ENCODE measurements around the gene MTA1.

The MTA1 gene

GRCh38 chr14:105420101-105420973 is 710 bp downstream of the MTA1 start:
- WGBS (ENCODE audit: insufficient coverage), result 8% methylated on average over 17 of the region's 67 CpGs
- H3K27ac ChIP-seq (ENCODE audit: insufficient read depth in 1 of 2, low read depth in 1 of 2, low read length in 2 of 2, poor library complexity in 1 of 2, severe bottlenecking in 2 of 2), result peak overlapping the region; percentile 40 to 75

GRCh38 chr14:105420974-105421674 is 1.5 kb downstream of the MTA1 start:
- H3K9me3 ChIP-seq (ENCODE audit: control extremely low read depth in 1 of 5, control insufficient read depth in 4 of 5, insufficient read depth in 2 of 5, low read depth in 1 of 5, low read length in 4 of 5), result no peaks in the 10 kb centered on the region

More at GRCh38 chr14:105420101-105420973, 710 bp downstream of the MTA1 start:
- no peak for DNase-seq
- CTCF ChIA-PET, result interaction anchor here (1.1 to 2.0 kb wide), 5 partner anchors 9 to 61 kb away, joined by 3 to 9 read pairs (median 5); no protein-coding TSS in a partner anchor
- Histone ChIP-seq H3K4me3 (ENCODE audit: control insufficient read depth in 1 of 7, extremely low read depth in 1 of 7, insufficient read depth in 4 of 7, low read depth in 2 of 7, low read length in 6 of 7) (peak overlapping the region; percentile 51 to 89 (median 83)), H3K9me3 (ENCODE audit: control extremely low read depth in 1 of 5, control insufficient read depth in 4 of 5, insufficient read depth in 2 of 5, low read depth in 1 of 5, low read length in 4 of 5) (no peaks in the 10 kb centered on the region), H3K4me1 (ENCODE audit: control extremely low read depth in 1 of 4, control insufficient read depth in 4 of 4, insufficient read depth in 4 of 4, low read length in 3 of 4) (peaks cover 0 to 45% (median 40%) of the 10 kb centered on the region in 4 experiments), H3K27me3 (replicated peaks in 2 of 5; ENCODE audit: control insufficient read depth in 4 of 5, insufficient read depth in 5 of 5, low read length in 4 of 5) (no peaks in the 10 kb centered on the region), H3K36me3 (ENCODE audit: control insufficient read depth in 4 of 4, insufficient read depth in 4 of 4, low read length in 3 of 4) (peaks cover 0 to 24% (median 2%) of the 10 kb centered on the region in 4 experiments)
- POLR2A ChIA-PET, result no interaction called here

GRCh38 chr14:105421723-105422615 is 2.3 kb downstream of the MTA1 start:
- CTCF ChIA-PET, result interaction anchor here (0.6 to 2.0 kb wide), 7 partner anchors 8 to 59 kb away, joined by 3 to 9 read pairs (median 4); no protein-coding TSS in a partner anchor
- POLR2A ChIA-PET, result no interaction called here
- peak in 2 of 3 donors; percentile 51 to 67 for DNase-seq
- H3K4me3 ChIP-seq (ENCODE audit: control insufficient read depth in 1 of 7, extremely low read depth in 1 of 7, insufficient read depth in 4 of 7, low read depth in 2 of 7, low read length in 6 of 7), result peak overlapping the region in 6 of 7 experiments; percentile 26 to 89 (median 80)
- H3K27me3 ChIP-seq (replicated peaks in 2 of 5; ENCODE audit: control insufficient read depth in 4 of 5, insufficient read depth in 5 of 5, low read length in 4 of 5), result no peaks in the 10 kb centered on the region
- WGBS (ENCODE audit: insufficient coverage), result 15% methylated on average over 20 of the region's 32 CpGs
- H3K9me3 ChIP-seq (ENCODE audit: control extremely low read depth in 1 of 5, control insufficient read depth in 4 of 5, insufficient read depth in 2 of 5, low read depth in 1 of 5, low read length in 4 of 5), result peaks cover 0 to 2% (median 0%) of the 10 kb centered on the region in 5 experiments
- peaks cover 0 to 40% (median 38%) of the 10 kb centered on the region in 4 experiments for H3K4me1 ChIP-seq (ENCODE audit: control extremely low read depth in 1 of 4, control insufficient read depth in 4 of 4, insufficient read depth in 4 of 4, low read length in 3 of 4)
- H3K36me3 ChIP-seq (ENCODE audit: control insufficient read depth in 4 of 4, insufficient read depth in 4 of 4, low read length in 3 of 4), result peaks cover 0 to 40% (median 9%) of the 10 kb centered on the region in 4 experiments
- peak overlapping the region in 1 of 2 experiments; percentile 75 for H3K27ac ChIP-seq (ENCODE audit: insufficient read depth in 1 of 2, low read depth in 1 of 2, low read length in 2 of 2, poor library complexity in 1 of 2, severe bottlenecking in 2 of 2)

More at GRCh38 chr14:105420974-105421674, 1.5 kb downstream of the MTA1 start:
- peaks cover 0 to 40% (median 38%) of the 10 kb centered on the region in 4 experiments for H3K4me1 ChIP-seq (ENCODE audit: control extremely low read depth in 1 of 4, control insufficient read depth in 4 of 4, insufficient read depth in 4 of 4, low read length in 3 of 4)
- H3K36me3 ChIP-seq (ENCODE audit: control insufficient read depth in 4 of 4, insufficient read depth in 4 of 4, low read length in 3 of 4), result peaks cover 0 to 32% (median 4%) of the 10 kb centered on the region in 4 experiments
- peak overlapping the region; percentile 51 to 89 (median 83) for H3K4me3 ChIP-seq (ENCODE audit: control insufficient read depth in 1 of 7, extremely low read depth in 1 of 7, insufficient read depth in 4 of 7, low read depth in 2 of 7, low read length in 6 of 7)
- H3K27me3 ChIP-seq (replicated peaks in 2 of 5; ENCODE audit: control insufficient read depth in 4 of 5, insufficient read depth in 5 of 5, low read length in 4 of 5), result no peaks in the 10 kb centered on the region
- WGBS (ENCODE audit: insufficient coverage), result 61% methylated on average over 20 of the region's 23 CpGs
- CTCF ChIA-PET, result interaction anchor here (1.1 to 2.0 kb wide), 5 partner anchors 10 to 60 kb away, joined by 3 to 9 read pairs (median 5); no protein-coding TSS in a partner anchor
- POLR2A ChIA-PET, result no interaction called here
- peak overlapping the region in 1 of 2 experiments; percentile 75 for H3K27ac ChIP-seq (ENCODE audit: insufficient read depth in 1 of 2, low read depth in 1 of 2, low read length in 2 of 2, poor library complexity in 1 of 2, severe bottlenecking in 2 of 2)
- DNase-seq, result no peak

GRCh38 chr14:105422695-105423487 is 3.3 kb downstream of the MTA1 start:
- no peak overlapping the region for H3K27ac ChIP-seq (ENCODE audit: insufficient read depth in 1 of 2, low read depth in 1 of 2, low read length in 2 of 2, poor library complexity in 1 of 2, severe bottlenecking in 2 of 2)

GRCh38 chr14:105423488-105424195 is 4.0 kb downstream of the MTA1 start:
- no peak for DNase-seq
- peaks cover 0 to 48% (median 18%) of the 10 kb centered on the region in 4 experiments for H3K36me3 ChIP-seq (ENCODE audit: control insufficient read depth in 4 of 4, insufficient read depth in 4 of 4, low read length in 3 of 4)
- peaks cover 0 to 38% (median 35%) of the 10 kb centered on the region in 4 experiments for H3K4me1 ChIP-seq (ENCODE audit: control extremely low read depth in 1 of 4, control insufficient read depth in 4 of 4, insufficient read depth in 4 of 4, low read length in 3 of 4)
- H3K9me3 ChIP-seq (ENCODE audit: control extremely low read depth in 1 of 5, control insufficient read depth in 4 of 5, insufficient read depth in 2 of 5, low read depth in 1 of 5, low read length in 4 of 5), result peaks cover 0 to 5% (median 0%) of the 10 kb centered on the region in 5 experiments
- H3K4me3 ChIP-seq (ENCODE audit: control insufficient read depth in 1 of 7, extremely low read depth in 1 of 7, insufficient read depth in 4 of 7, low read depth in 2 of 7, low read length in 6 of 7), result no peak overlapping the region
- CTCF ChIA-PET, result interaction anchor here (1.3 kb wide), 1 partner anchor 20 kb away, joined by 3 read pairs; no protein-coding TSS in a partner anchor
- POLR2A ChIA-PET, result no interaction called here
- H3K27me3 ChIP-seq (replicated peaks in 2 of 5; ENCODE audit: control insufficient read depth in 4 of 5, insufficient read depth in 5 of 5, low read length in 4 of 5), result no peaks in the 10 kb centered on the region
- H3K27ac ChIP-seq (ENCODE audit: insufficient read depth in 1 of 2, low read depth in 1 of 2, low read length in 2 of 2, poor library complexity in 1 of 2, severe bottlenecking in 2 of 2), result no peak overlapping the region
- WGBS (ENCODE audit: insufficient coverage), result 97% methylated on average over 17 of the region's 21 CpGs

More at GRCh38 chr14:105422695-105423487, 3.3 kb downstream of the MTA1 start:
- Histone ChIP-seq H3K36me3 (ENCODE audit: control insufficient read depth in 4 of 4, insufficient read depth in 4 of 4, low read length in 3 of 4) (peaks cover 0 to 48% (median 15%) of the 10 kb centered on the region in 4 experiments), H3K4me3 (ENCODE audit: control insufficient read depth in 1 of 7, extremely low read depth in 1 of 7, insufficient read depth in 4 of 7, low read depth in 2 of 7, low read length in 6 of 7) (peak overlapping the region in 2 of 7 experiments; percentile 84 to 89), H3K9me3 (ENCODE audit: control extremely low read depth in 1 of 5, control insufficient read depth in 4 of 5, insufficient read depth in 2 of 5, low read depth in 1 of 5, low read length in 4 of 5) (peaks cover 0 to 5% (median 0%) of the 10 kb centered on the region in 5 experiments), H3K27me3 (replicated peaks in 2 of 5; ENCODE audit: control insufficient read depth in 4 of 5, insufficient read depth in 5 of 5, low read length in 4 of 5) (no peaks in the 10 kb centered on the region), H3K4me1 (ENCODE audit: control extremely low read depth in 1 of 4, control insufficient read depth in 4 of 4, insufficient read depth in 4 of 4, low read length in 3 of 4) (peaks cover 0 to 40% (median 38%) of the 10 kb centered on the region in 4 experiments)
- POLR2A ChIA-PET, result no interaction called here
- 88% methylated on average over 20 of the region's 21 CpGs for WGBS (ENCODE audit: insufficient coverage)
- no peak for DNase-seq
- CTCF ChIA-PET, result interaction anchor here (0.6 to 1.3 kb wide), 2 partner anchors 9 to 19 kb away, joined by 3 read pairs; no protein-coding TSS in a partner anchor

Data from common myeloid progenitor, CD34-positive (primary cell).